Adrenal gland (tissue), 12 donors: ENCODE data around the gene BLVRA. TPM values are rescaled to one million over a fixed set of nuclear protein-coding genes. Genes with fewer than 3 reads are reported as not detected.
A peak's percentile ranks its signal among the peaks of the same experiment; 100 is the strongest.

Experiments used
- DNase-seq, 7 donors: peaks; one replicate each; pipeline ENCODE4 v3.0.0-alpha.2; 2019 to 2020
- H3K27ac ChIP-seq, 5 donors: fragments of 200-600 bp; sonication (generic) in 4 of 5; 1 replicate in 3 of 5; 2 replicates in 2 of 5; pipeline versions ENCODE4 v1.5.1 to v1.8.0; 2016 to 2020; ENCODE audit warnings: mild to moderate bottlenecking in 1 of 5
- H3K27me3 ChIP-seq: fragments of 200-600 bp; 2 replicates; pipeline ENCODE4 v1.8.0; 2021
- H3K36me3 ChIP-seq, 2 donors: fragments of 200-600 bp; replicated peaks in 1 of 2; 1 replicate in 1 of 2; 2 replicates in 1 of 2; pipeline versions ENCODE4 v1.5.1 to v1.8.0; 2018 to 2022
- H3K4me1 ChIP-seq, 2 donors: fragments of 200-600 bp; replicated peaks in 1 of 2; 1 replicate in 1 of 2; 2 replicates in 1 of 2; pipeline versions ENCODE4 v1.5.1 to v1.8.0; 2018 to 2021
- H3K4me3 ChIP-seq, 4 donors: fragments of 200-600 bp; sonication (generic) in 3 of 4; one replicate each; pipeline ENCODE4 v1.5.1; 2016 to 2018
- H3K9me3 ChIP-seq, 3 donors: fragments of 200-600 bp; sonication (generic) in 1 of 3; replicated peaks in 1 of 3; 1 replicate in 2 of 3; 2 replicates in 1 of 3; pipeline versions ENCODE4 v1.5.1 to v1.8.0; 2016 to 2021
- CTCF ChIP-seq, 6 experiments: fragments of 450-650 bp in 4 of 6; fragments of 200-600 bp in 2 of 6; sonication (generic) in 1 of 6; IDR thresholded peaks; 1 replicate in 5 of 6; 2 replicates in 1 of 6; pipeline versions ENCODE4 v1.5.1 to v1.8.0; 2016 to 2021; ENCODE audit warnings: antibody characterized with exemption in 6 of 6, mild to moderate bottlenecking in 2 of 6, moderate library complexity in 1 of 6
- POLR2A ChIP-seq, 2 donors: fragments of 450-650 bp; IDR thresholded peaks; one replicate each; pipeline ENCODE4 v1.6.1; 2017; ENCODE audit warnings: antibody characterized with exemption in 2 of 2, mild to moderate bottlenecking in 2 of 2, moderate library complexity in 1 of 2
- WGBS, 4 donors: extraction: QIAGEN DNeasy Blood & Tissue Kit in 2 of 4; methylation state at CpG; one replicate each; pipeline versions ENCODE4 v1.1.5 to v1.1.7; 2013 to 2017; 5-methylcytosine and 5-hydroxymethylcytosine counted together
- intact Hi-C, 2 donors: fragments of 100-400 bp; cut with DNase I; formaldehyde crosslinking; loops; one replicate each; pipeline versions ENCODE4 v1.14.1 to v1.15.0; 2022 to 2023
- polyA plus RNA-seq, 3 donors: library from polyadenylated mRNA; stranded (reverse); fragments of 200-250 nt in 2 of 3; fragments of 350-450 nt in 1 of 3; fragmentation: Illumina TruSeq in 1 of 3; extraction: RNeasy Lipid Tissue Mini Kit (QIAGEN cat#74804) in 1 of 3; gene quantifications; one replicate each; pipeline ENCODE4 v1.2.3, GENCODE V29; 2013 to 2014
- total RNA-seq, 9 donors: library from RNA; depleted of rRNA in 4 of 9; stranded (reverse); fragments of >200 nt in 4 of 9; fragments of 120-200 nt in 1 of 9; fragmentation: NEBNext Ultra II Directional in 1 of 9; extraction: Animal tissue kit (Norgen Biotek cat#: 25700) in 1 of 9; gene quantifications; one replicate each; pipeline versions ENCODE4 v1.1.0 to v1.2.4, GENCODE V29; 2013 to 2023
- donor health status: healthy with polysubstance abuse.
- donor health status: Bipolar disorder and iron deficiency.
- donor health status: DM: yes; HTN: yes; CAD: no.
- donor health status: DM: no; HTN: no; CAD: no.
- donor health status: DM: no; HTN: no; CAD: no.
- donor health status: DM: yes; HTN: yes; CAD: no.

BLVRA gene
- total and polyA plus RNA-seq, 12 donors, result 7.7 to 56.3 (median 36.5) TPM

DNA sequence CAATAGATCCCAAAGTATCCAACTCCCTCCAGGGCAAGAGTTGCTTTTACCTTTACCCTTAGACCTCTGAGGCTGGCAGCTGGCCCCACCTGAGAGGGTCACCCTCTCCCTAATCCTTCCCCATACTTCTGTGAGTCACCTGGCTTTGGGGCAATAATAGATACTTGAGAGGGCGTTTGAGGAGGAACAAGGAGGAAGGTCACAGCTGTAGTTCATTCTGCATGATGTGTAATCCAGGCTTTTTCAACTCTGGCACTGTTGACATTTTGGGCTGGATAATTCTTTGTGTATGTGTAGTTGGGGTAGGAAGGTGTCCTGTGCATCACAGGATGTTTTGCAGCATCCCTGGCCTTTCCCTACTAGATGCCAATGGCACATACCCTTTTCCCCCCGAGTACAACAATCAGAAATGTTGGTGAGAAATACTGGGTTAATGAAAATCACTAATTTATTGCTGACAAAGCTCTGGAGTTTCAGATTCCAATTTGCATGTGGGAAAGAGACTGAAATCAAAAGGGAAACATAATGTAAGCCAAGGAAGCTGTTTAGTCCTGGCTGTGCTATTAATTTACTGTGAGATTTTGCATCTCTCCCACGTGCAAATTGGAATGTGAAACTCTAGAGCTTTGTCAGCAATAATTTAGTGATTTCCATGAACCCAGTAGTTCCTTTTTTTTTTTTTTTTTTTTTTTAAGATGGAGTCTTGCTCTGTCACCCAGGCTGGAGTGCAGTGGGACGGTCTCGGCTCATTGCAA is 3.6 kb downstream of the BLVRA start:
- Histone ChIP-seq H3K9me3 (no peaks in the 10 kb centered on the region), H3K4me1 (peaks cover 0 to 38% of the 10 kb centered on the region in 2 donors), H3K4me3 (no peak overlapping the region), H3K27ac (peak overlapping the region in 1 of 5 donors; percentile 17), H3K27me3 (no peaks in the 10 kb centered on the region), H3K36me3 (no peaks in the 10 kb centered on the region)
- peak in 1 of 7 donors; percentile 35 for DNase-seq
- intact Hi-C loops, result no loop called here
- TF ChIP-seq CTCF (IDR thresholded peaks at IDR 0.05), result no peak
- no peak for TF ChIP-seq POLR2A (IDR thresholded peaks at IDR 0.05)
- WGBS, 4 donors, result 61 to 75% (median 67%) methylated on average over 5 of the region's 5 CpGs

DNA sequence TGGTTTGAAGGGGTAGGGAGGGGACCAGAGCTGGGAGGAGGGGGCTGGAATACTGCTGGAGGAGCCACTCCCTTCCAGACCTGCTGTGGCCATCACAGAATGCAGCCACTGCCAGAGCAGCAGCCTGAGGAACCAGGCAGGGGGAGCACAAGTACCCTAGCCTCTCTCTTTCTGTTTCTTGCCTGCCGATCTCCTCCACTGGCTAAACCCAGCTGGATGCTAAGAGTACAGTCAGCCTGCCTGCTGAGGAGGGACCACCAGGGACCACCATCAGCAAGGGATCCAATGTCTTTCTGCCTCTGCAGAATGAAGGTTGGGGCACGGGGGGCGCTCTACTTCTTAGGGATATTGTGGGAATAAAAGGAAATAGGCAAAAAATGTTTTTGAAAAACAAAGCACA is 4.7 kb downstream of the BLVRA start:
- Histone ChIP-seq H3K27me3 (no peaks in the 10 kb centered on the region), H3K4me3 (no peak overlapping the region), H3K27ac (no peak overlapping the region), H3K9me3 (no peaks in the 10 kb centered on the region), H3K4me1 (peaks cover 0 to 38% of the 10 kb centered on the region in 2 donors), H3K36me3 (no peaks in the 10 kb centered on the region)
- 84 to 93% (median 90%) methylated on average over 3 of the region's 3 CpGs for WGBS, 4 donors
- peak in 1 of 7 donors; percentile 38 for DNase-seq
- intact Hi-C loops, result no loop called here
- TF ChIP-seq CTCF (IDR thresholded peaks at IDR 0.05) (no peak), POLR2A (IDR thresholded peaks at IDR 0.05) (no peak)

DNA sequence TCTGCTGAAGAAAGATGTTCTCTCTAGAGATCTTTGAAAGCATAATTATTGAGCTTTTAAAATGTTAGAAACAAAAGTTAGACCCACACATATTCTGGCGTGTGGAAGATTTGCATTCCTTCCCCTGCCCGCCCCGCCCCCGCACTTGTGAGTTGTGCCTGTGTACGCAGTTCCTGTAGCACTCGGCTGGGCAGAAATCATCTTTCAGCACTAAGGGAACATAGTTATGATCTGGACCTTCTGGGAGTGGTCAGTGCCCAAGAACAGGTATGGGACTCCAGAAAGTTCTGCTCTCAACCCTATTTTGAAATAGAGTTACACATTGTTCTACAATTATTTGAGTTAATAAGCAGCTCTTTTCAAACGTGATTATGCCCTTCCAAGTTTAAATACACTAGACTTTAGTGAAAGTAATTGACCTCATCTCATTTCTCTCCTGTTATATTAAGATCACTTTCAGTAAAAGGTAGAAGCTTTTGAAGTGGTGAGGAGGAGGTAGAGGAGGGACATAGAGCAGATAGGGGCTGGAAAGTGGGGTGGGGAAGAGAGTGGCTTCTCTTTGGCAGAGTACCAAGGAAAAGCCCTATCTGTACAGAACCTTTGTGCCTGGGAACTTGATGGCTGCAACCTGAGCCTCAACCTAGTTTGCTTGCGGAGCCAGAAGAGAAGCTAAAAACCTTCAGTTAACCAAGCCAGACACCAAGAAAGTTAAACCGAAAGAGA is 5.7 kb downstream of the BLVRA start:
- no peak for TF ChIP-seq CTCF (IDR thresholded peaks at IDR 0.05)
- TF ChIP-seq POLR2A (IDR thresholded peaks at IDR 0.05), result no peak

GRCh38 chr7:43764807-43765491 is 6.5 kb downstream of the BLVRA start:
- Histone ChIP-seq H3K36me3 (no peaks in the 10 kb centered on the region), H3K9me3 (no peaks in the 10 kb centered on the region), H3K4me1 (peaks cover 0 to 29% of the 10 kb centered on the region in 2 donors), H3K27ac (peak overlapping the region in 1 of 5 donors; percentile 54), H3K4me3 (no peak overlapping the region), H3K27me3 (no peaks in the 10 kb centered on the region)
- TF ChIP-seq POLR2A (IDR thresholded peaks at IDR 0.05), result no peak
- TF ChIP-seq CTCF (IDR thresholded peaks at IDR 0.05), result no peak
- intact Hi-C loops, result no loop called here
- DNase-seq, result peak in 1 of 7 donors; percentile 34
- 76 to 80% (median 77%) methylated on average over 10 of the region's 10 CpGs for WGBS, 4 donors

More for the DNA sequence above, 5.7 kb downstream of the BLVRA start:
- 63 to 76% (median 70%) methylated on average over 9 of the region's 9 CpGs for WGBS, 4 donors
- H3K4me1 ChIP-seq, result peaks cover 0 to 36% of the 10 kb centered on the region in 2 donors
- peak in 4 of 7 donors; percentile 46 to 59 (median 49) for DNase-seq
- intact Hi-C loops, result no loop called here
- no peaks in the 10 kb centered on the region for H3K36me3 ChIP-seq
- H3K4me3 ChIP-seq, result peak overlapping the region in 1 of 4 donors; percentile 12
- no peaks in the 10 kb centered on the region for H3K9me3 ChIP-seq
- no peaks in the 10 kb centered on the region for H3K27me3 ChIP-seq
- peak overlapping the region in 2 of 5 donors; percentile 11 to 54 for H3K27ac ChIP-seq
